ENCODE results near the gene FBN3.

GRCh38 chr19:8020681-8021080 is 128.7 kb downstream of the FBN3 start:
- TF ChIP-seq POLR2A (IDR thresholded peaks at IDR 0.05): no peak
- no peak for TF ChIP-seq CTCF (IDR thresholded peaks at IDR 0.05)
